GM23338 (cell line): ENCODE results near the gene SNX11.

ENCODE experiments used
- JUNB ChIP-seq: IDR thresholded peaks from one replicate; pipeline ENCODE4 v1.6.1; 2016; ENCODE audit warnings: antibody characterized with exemption; ENCODE audit not compliant: unreplicated experiment
- POLR2AphosphoS5 ChIP-seq: IDR thresholded peaks from 2 replicates; pipeline ENCODE4 v1.6.1; 2016; ENCODE audit warnings: antibody characterized with exemption, low read depth
- ZNF331 ChIP-seq: fragments of 250-450 bp; sonication (Bioruptor Pico); IDR thresholded peaks from 2 replicates; pipeline ENCODE4 v1.5.0; 2020; ENCODE audit warnings: low read depth, mild to moderate bottlenecking, moderate library complexity
- TF ChIP-seq, protein P1 (sequence below), 2 experiments: fragments of 200-600 bp in 1 of 2; sonication (generic) in 1 of 2; conservative IDR thresholded peaks; 2 replicates each; pipeline versions ENCODE4 v1.5.1 to v1.6.1; 2016 to 2017; ENCODE audit warnings: antibody characterized with exemption in 2 of 2, low read depth in 2 of 2, mild to moderate bottlenecking in 2 of 2, moderate library complexity in 1 of 2

DNA sequence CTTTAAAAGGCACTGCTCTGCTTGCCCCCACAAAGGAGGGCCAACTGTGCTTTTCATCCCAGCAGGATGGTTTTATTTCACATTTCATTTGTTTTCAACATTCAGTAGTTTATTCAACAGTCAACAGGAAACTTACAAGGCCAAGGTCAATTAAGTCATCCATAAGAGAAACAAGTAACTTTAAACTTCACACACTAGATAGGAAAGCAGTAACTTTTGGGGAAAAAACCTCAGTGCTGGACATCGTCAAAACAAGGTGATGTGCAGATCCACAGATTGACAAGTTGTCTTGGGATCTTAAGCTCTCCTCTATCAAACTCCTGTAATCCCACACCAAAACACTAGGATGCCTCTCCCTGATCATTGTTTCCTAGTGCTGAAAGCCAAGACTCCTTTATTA is 40.9 kb upstream of the SNX11 start:
- TF ChIP-seq, protein P1, sequence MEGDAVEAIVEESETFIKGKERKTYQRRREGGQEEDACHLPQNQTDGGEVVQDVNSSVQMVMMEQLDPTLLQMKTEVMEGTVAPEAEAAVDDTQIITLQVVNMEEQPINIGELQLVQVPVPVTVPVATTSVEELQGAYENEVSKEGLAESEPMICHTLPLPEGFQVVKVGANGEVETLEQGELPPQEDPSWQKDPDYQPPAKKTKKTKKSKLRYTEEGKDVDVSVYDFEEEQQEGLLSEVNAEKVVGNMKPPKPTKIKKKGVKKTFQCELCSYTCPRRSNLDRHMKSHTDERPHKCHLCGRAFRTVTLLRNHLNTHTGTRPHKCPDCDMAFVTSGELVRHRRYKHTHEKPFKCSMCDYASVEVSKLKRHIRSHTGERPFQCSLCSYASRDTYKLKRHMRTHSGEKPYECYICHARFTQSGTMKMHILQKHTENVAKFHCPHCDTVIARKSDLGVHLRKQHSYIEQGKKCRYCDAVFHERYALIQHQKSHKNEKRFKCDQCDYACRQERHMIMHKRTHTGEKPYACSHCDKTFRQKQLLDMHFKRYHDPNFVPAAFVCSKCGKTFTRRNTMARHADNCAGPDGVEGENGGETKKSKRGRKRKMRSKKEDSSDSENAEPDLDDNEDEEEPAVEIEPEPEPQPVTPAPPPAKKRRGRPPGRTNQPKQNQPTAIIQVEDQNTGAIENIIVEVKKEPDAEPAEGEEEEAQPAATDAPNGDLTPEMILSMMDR (conservative IDR thresholded peaks at IDR 0.05; ENCODE audit: low read depth in 2 of 2): no peak
- peak; percentile 16; the same call in 1 of the 2 replicates for TF ChIP-seq POLR2AphosphoS5
- TF ChIP-seq JUNB: no peak
- TF ChIP-seq ZNF331 (CRISPR knock-in tag): no peak
